Stimulated activated CD4-positive, alpha-beta T cell treated with anti-CD3 and anti-CD28 coated beads, TNF-alpha, amount 100 ng/mL, for 1 hour (primary cell): ENCODE measurements around the gene ZNF200.
"Not testable (repeated sequence)": the region's sequence is repeated elsewhere in the genome, so short reads cannot be mapped to it uniquely, and the experiment has no call there.

Experiments used
- DNase-seq, 3 donors: peaks; one replicate each; pipeline ENCODE4 v3.0.0-alpha.2; 2020; ENCODE audit warnings: low read depth in 3 of 3, low spot score in 1 of 3

The ZNF200 gene

GRCh38 chr16:3198334-3199072 lies 36.5 kb downstream of the ZNF200 start:
- no peak for DNase-seq

- DNase-seq = not testable (repeated sequence)
Measured at GRCh38 chr16:3197694-3198333, 37.1 kb downstream of the ZNF200 start.

GRCh38 chr16:3195975-3196374 lies 39.0 kb downstream of the ZNF200 start:
- no peak for DNase-seq

DNA sequence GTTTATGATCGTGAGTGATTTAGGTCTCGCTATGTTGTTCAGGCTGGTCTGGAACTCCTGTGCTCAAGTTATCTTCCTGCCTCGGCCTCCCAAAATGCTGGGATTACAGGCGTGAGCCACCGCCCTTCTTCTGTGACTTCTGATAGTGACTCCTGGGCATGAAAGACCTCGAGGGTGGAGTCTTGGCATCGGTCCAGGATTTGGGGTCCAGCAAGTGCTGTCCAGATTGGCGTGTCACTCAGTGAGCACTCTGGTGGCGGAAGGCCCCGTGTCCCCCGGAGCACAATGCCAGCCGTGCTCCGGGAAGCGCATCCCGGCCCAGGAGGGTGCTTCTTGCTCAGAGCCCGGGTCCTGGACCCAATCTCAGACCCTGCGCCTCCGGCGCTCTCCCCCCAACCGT lies 40.2 kb downstream of the ZNF200 start:
- DNase-seq = no peak

- no peak for DNase-seq
Measured at GRCh38 chr16:3193221-3194212, 41.4 kb downstream of the ZNF200 start.

GRCh38 chr16:3192476-3193019 lies 42.4 kb downstream of the ZNF200 start:
- no peak for DNase-seq

GRCh38 chr16:3190949-3191353 lies 44.0 kb downstream of the ZNF200 start:
- no peak for DNase-seq

DNA sequence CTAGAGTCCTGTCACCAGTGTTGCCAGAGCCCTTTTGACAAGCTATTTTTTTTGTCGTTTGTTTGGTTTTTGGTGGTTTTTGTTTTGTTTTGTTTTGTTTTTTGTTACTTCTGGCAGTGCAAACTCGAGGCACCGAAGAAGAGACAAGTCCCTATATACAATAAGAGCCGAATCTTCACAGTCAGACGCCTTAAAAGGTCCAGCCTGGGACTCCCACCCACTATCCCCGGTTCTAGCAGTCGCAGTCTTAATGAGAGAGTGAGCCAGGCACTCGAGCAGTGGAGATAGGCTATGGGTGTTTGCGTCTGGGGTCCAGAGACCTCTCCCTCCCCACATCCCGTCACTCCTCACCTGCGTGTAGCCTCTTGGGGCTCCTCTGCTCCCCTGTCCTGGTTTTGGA lies 45.1 kb downstream of the ZNF200 start:
- DNase-seq = no peak

DNA sequence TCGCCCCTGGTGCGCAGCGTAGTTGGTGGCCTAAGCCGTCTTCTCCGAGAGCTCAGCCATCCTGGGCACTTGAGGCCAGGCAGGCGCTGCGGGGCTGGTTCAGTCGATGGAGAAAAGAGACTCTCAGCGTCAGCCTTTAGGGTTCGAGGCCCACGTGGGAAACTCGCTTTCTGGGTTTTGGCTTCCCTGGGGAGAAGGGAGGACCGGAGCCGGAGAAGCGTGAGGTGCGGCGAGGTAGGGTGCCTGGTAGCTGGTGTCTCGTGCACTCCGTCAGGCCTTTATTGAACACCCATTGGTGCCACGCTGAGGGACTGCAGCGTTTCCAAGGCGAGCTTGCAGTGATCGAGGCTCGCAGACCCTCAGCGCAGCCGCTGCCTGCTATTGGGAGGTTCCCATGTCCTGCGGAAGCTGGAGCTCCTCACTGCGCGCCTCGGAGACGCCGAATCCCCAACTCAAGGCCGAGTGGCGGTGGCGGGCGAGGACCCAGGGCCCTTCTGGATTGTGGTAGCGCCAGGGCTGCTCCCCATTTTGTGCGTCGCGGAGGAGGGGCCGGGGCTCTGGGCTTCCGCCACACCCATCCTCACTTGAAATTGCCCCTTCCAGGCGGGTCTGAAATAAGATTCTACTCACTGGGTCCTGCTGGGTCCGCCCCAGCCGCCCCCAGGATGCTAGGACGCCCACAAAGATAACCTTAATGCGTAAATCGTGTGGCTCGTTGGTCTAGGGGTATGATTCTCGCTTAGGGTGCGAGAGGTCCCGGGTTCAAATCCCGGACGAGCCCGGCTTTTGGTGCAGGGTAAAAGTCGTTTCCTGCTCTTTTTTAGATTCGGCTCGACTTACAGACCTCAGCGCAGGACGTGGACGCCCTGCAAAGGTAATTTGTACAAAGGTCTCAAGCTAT lies 45.8 kb downstream of the ZNF200 start:
- no peak for DNase-seq

- no peak for DNase-seq
Measured at GRCh38 chr16:3188675-3188924, 46.4 kb downstream of the ZNF200 start.

GRCh38 chr16:3187798-3188674 lies 46.9 kb downstream of the ZNF200 start, which contains the start of gene OR1F1:
OR1F1 (plus strand) TSS chr16:3188204.
- no peak for DNase-seq

DNA sequence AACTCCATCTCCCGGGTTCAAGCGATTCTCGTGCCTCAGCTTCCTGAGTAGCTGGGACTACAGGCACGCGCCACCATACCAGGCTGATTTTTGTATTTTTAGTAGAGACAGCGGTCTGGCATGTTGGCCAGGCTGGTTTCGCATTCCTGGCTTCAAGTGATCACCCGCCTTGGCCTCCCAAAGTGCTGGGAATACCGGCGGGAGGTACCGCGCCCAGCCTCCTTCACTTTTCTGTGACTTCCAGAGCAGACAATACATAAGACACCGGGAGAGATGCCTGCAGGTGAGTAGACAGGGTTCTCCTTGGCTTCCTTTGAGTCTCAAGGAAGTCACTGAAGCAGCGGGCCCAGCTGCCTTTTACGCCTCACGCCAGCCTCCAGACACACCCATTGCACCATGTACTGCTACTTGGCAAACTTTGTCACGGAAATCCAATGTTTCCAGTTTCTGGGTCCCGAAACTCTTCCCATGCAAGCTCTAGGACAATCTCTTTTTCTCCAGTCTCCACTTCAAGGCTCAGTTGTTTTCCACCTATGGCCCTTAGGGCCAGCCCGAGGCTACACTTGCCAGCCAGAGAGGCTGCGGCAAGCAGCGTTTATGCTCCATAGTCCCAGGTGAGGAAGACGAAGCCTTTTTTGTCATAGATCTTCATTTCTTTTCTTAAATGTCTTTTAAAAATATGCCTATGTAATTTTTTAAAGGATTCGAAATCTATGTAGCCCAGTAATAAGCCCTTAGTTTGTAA lies 47.8 kb downstream of the ZNF200 start:
- DNase-seq = no peak

DNA sequence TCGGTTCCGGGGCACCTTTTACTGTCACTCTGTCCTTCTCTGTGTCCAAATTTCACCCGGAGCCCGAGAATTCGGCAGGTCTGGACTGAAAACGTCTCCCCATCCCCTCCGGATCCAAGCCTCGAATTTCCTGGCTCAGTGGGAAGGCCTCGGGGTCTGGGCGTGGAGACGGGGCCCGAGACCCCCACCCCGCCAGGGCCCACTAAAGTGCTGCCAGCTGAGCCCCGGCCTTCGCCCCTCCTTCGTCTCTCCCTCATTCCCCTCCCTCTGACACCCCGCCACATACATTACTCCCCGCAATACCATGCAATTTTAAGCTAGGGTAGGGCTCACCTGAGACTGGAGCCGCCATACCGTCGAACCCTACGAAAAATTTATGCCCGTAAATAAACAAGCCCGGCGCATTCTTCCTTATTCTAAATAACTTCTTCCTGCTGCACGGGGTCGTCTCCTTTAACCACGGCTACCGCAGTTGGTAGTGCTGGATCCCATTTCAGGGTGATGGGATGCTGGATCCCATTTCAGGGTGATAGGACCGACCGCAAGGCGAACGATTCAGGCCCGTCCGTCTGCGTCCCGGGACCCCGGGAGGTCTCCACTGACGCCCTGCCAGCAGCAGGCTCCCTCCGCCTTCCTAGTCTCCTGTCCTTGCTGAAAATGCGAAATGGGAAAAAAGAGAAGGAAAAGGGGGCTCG lies 51.4 kb downstream of the ZNF200 start:
- DNase-seq = no peak

GRCh38 chr16:3182608-3183444 lies 52.1 kb downstream of the ZNF200 start:
- no peak for DNase-seq

DNA sequence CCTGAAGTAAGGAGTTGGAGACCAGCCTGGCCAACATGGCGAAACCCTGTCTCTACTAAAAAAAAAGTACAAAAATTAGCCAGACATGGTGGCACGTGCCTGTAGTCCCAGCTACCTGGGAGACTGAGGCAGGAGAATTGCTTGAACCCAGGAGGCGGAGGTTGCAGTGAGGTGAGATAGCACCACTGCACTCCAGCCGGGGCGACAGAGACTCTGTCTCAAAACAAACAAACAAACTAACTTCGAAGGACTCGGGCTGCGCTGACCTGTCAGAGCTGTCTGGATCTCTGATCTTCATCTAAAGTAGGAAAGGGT lies 52.7 kb downstream of the ZNF200 start:
- not testable (repeated sequence) for DNase-seq

DNA sequence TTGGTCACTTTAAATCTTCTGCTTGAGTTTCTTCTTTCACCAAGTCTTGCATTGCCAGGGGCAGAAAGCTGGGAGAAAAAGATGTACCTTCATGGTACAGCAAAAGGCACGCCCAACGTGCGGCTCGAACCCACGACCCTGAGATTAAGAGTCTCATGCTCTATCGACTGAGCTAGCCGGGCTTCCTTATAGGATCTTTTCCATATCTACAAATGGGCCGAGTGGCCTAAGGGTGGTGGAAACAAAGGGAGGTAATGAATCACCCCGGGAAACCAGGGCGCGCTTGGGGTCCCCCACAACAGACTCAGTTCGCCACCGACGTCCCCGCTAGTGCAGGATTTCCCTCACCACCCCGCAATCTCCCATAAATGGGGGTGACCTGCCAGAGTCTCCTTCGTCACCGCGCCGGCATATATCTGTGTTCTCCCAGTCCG lies 54.5 kb downstream of the ZNF200 start:
- no peak for DNase-seq

- no peak for DNase-seq
Measured at GRCh38 chr16:3179651-3180050, 55.3 kb downstream of the ZNF200 start.
